Measurements from ENCODE around the gene PIGBOS1. TPM values are rescaled to one million over a fixed set of nuclear protein-coding genes. Genes with fewer than 3 reads are reported as not detected.

PIGBOS1 gene, protein sequence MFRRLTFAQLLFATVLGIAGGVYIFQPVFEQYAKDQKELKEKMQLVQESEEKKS
- total RNA-seq: 10 to 100 TPM in 1 of 9 donors, 1 to 10 TPM in 8; 5.8 to 12.0 (median 7.7) TPM
- polyA plus RNA-seq: 10 to 100 TPM; 14.8 to 18.0 TPM
- long read RNA-seq, donor 1, partial matches to known transcripts: 0 of 1 reads
- long read RNA-seq, donor 1, other reads (novel, unspliced or antisense): 1 of 1 reads
- long read RNA-seq, donor 2, transcript PIGBOS1-201 (2 exons, 866 nt): major isoform, 5 of 9 reads
- long read RNA-seq, donor 2, partial matches to known transcripts: 0 of 9 reads
- long read RNA-seq, donor 2, other reads (novel, unspliced or antisense): 1 of 9 reads
- long read RNA-seq, donor 3, partial matches to known transcripts: 0 of 3 reads
- long read RNA-seq, donor 3, other reads (novel, unspliced or antisense): 1 of 3 reads

DNA sequence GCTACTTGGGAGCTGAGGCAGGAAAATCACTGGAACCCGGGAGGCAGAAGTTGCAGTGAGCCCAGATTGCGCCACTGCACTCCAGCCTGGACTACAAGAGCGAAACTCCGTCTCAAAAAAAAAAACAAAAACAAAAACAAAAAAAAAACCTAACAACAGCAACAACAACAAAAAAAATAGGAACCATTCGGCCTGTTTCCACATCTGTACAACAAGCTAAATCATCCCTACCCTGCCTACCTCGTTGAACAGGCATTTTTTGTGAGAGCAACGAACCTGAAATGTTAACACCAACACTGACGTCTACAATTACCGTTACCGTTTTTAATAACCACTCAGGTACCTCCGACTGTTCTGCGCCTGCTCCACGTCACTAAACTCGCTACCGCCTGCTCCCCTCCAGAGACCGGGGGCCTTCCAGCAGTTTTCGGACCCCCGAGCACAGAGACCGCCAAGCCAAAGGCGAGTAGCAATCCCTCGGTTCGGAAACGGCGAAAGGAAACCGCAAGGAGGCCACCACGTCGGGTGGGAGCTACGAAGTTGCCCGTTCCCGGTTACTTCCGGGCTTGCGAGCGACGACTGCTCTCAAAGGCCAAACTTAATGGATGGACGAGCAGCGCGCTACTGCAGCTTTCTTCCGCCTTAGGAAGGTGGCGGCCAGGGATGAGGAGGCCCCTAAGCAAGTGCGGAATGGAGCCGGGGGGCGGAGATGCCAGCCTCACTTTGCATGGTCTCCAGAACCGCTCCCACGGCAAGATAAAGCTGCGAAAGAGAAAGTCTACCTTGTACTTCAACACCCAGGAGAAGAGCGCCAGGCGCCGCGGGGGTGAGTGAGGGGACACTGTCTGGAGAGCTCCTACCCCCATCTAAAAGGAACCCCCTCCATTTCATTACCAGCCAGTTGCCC, at the start of gene PIGBOS1, which contains the start of gene PIGB:
PIGBOS1 (minus strand) TSS at position 536 of the 907 bp plus-strand sequence. CDS start 1,331 bp downstream, outside the sequence.
PIGB (plus strand) TSS at position 635 of the 907 bp plus-strand sequence; CDS start at position 664, 29 bp downstream.
- Histone ChIP-seq H3K4me3 (peak within 1 kb of the TSS; percentile 65 to 95 (median 76)), H3K27me3 (no peaks in the 10 kb centered on the region), H3K27ac (peak within 1 kb of the TSS; percentile 19 to 95 (median 85)), H3K36me3 (peaks cover 0 to 5% (median under 1%) of the 10 kb centered on the region in 9 donors), H3K4me1 (peaks cover 4 to 58% (median 24%) of the 10 kb centered on the region in 12 donors), H3K9me3 (no peaks in the 10 kb centered on the region)
- WGBS, 4 donors: 2 to 3% (median 2%) methylated on average over 48 to 49 of the region's 49 CpGs
- TF ChIP-seq POLR2A (IDR thresholded peaks at IDR 0.05): peak in 1 of 2 donors; percentile 49
- TF ChIP-seq, protein P1, sequence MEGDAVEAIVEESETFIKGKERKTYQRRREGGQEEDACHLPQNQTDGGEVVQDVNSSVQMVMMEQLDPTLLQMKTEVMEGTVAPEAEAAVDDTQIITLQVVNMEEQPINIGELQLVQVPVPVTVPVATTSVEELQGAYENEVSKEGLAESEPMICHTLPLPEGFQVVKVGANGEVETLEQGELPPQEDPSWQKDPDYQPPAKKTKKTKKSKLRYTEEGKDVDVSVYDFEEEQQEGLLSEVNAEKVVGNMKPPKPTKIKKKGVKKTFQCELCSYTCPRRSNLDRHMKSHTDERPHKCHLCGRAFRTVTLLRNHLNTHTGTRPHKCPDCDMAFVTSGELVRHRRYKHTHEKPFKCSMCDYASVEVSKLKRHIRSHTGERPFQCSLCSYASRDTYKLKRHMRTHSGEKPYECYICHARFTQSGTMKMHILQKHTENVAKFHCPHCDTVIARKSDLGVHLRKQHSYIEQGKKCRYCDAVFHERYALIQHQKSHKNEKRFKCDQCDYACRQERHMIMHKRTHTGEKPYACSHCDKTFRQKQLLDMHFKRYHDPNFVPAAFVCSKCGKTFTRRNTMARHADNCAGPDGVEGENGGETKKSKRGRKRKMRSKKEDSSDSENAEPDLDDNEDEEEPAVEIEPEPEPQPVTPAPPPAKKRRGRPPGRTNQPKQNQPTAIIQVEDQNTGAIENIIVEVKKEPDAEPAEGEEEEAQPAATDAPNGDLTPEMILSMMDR (IDR thresholded peaks at IDR 0.05): peak in 5 of 12 donors; percentile 6 to 28 (median 11)
- ATAC-seq (peak; percentile 93 to 99 (median 99)), DNase-seq (peak; percentile 86 to 91 (median 90))
- intact Hi-C loops (cut with DNase I): loop anchor here in 1 of 10 donors (2.0 kb wide), 1 partner anchor 90 kb away; the partner anchor contains the start of genes CCPG1 and PIERCE2

DNA sequence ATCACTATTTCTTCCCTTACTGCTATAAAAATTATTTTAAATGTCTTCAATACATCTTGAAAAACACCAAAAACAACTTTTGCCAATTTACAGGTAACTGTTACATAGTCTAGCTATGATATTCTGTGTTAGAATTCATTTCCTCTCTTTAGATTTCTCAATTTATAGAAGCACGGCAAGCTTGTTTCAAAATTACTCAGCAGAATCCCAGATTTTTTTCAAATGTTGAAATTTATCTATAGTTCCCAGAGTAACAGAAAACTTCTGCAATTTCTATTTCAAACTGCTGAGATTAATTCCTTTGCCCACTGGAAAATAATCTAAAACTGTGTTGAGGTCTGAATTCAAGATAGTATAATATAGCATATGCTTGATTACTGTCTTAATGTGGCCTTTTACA, 48.1 kb upstream of the PIGBOS1 start:
- 83 to 95% (median 87%) methylated on average over 1 of the region's 1 CpG for WGBS, 4 donors
- TF ChIP-seq, protein P1 (IDR thresholded peaks at IDR 0.05): no peak
- no peak for TF ChIP-seq POLR2A (IDR thresholded peaks at IDR 0.05)
- no peaks in the 10 kb centered on the region for H3K9me3 ChIP-seq
- no peak for ATAC-seq
- no peak overlapping the region for H3K4me3 ChIP-seq
- intact Hi-C loops (cut with DNase I): no loop called here
- DNase-seq: no peak
- peaks cover 0 to 87% (median 66%) of the 10 kb centered on the region in 9 donors for H3K36me3 ChIP-seq
- H3K27ac ChIP-seq: no peak overlapping the region
- peaks cover 0 to under 1% (median 0%) of the 10 kb centered on the region in 12 donors for H3K4me1 ChIP-seq
- no peaks in the 10 kb centered on the region for H3K27me3 ChIP-seq

DNA sequence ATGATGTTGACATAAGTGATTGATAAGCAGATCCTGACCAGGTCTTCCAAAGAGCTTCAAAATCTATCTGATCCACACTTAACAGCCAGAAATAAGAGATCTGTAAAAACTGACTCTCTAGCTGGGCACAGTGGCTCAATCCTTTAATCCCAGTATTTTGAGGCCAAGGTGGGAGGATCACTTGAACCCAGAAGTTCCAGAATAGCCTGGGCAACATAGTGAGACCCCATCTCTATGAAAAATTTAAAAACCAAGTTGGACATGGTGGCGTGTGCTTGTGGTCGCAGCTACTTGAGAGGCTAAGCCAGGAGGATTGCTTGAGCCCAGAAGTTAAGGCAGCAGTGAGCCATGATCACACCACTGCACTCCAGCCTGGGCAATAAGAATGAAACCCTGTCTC, 43.7 kb upstream of the PIGBOS1 start:
- intact Hi-C loops (cut with DNase I): no loop called here
- Histone ChIP-seq H3K36me3 (peaks cover 0 to 90% (median 64%) of the 10 kb centered on the region in 9 donors), H3K27me3 (no peaks in the 10 kb centered on the region), H3K4me3 (no peak overlapping the region), H3K9me3 (no peaks in the 10 kb centered on the region), H3K4me1 (no peaks in the 10 kb centered on the region), H3K27ac (no peak overlapping the region)
- DNase-seq (no peak), ATAC-seq (no peak)
- TF ChIP-seq, protein P1 (IDR thresholded peaks at IDR 0.05): no peak
- no peak for TF ChIP-seq POLR2A (IDR thresholded peaks at IDR 0.05)
- WGBS, 4 donors: 96 to 100% (median 98%) methylated on average over 2 of the region's 2 CpGs
